Muscle layer of duodenum (tissue), 2 donors: ENCODE data around the gene JPH2.
"Not testable (repeated sequence)": the region's sequence is repeated elsewhere in the genome, so short reads cannot be mapped to it uniquely, and the experiment has no call there.

Experiments used
- H3K27ac ChIP-seq: one replicate; pipeline ENCODE4 v1.7.0; 2013; ENCODE audit warnings: mild to moderate bottlenecking, low read length
- H3K27me3 ChIP-seq: one replicate; pipeline ENCODE4 v1.7.0; 2013; ENCODE audit warnings: low read depth, mild to moderate bottlenecking, control low read depth, low read length
- H3K36me3 ChIP-seq, 2 donors: one replicate each; pipeline ENCODE4 v1.7.0; 2013; ENCODE audit warnings: low read length in 2 of 2, control low read depth in 1 of 2, mild to moderate bottlenecking in 1 of 2; ENCODE audit not compliant: insufficient read depth in 2 of 2, control insufficient read depth in 1 of 2
- H3K4me1 ChIP-seq, 2 donors: one replicate each; pipeline ENCODE4 v1.7.0; 2013; ENCODE audit warnings: low read length in 2 of 2, mild to moderate bottlenecking in 2 of 2, control low read depth in 1 of 2, moderate library complexity in 1 of 2; ENCODE audit not compliant: insufficient read depth in 2 of 2, control insufficient read depth in 1 of 2
- H3K4me3 ChIP-seq, 2 donors: one replicate each; pipeline ENCODE4 v1.7.0; 2013; ENCODE audit warnings: low read length in 2 of 2, low read depth in 1 of 2, mild to moderate bottlenecking in 1 of 2
- H3K9me3 ChIP-seq, 2 donors: one replicate each; pipeline ENCODE4 v1.7.0; 2013; ENCODE audit warnings: low read length in 2 of 2, control low read depth in 1 of 2, mild to moderate bottlenecking in 1 of 2; ENCODE audit not compliant: control insufficient read depth in 1 of 2
- donor health status: healthy.

JPH2 gene

DNA sequence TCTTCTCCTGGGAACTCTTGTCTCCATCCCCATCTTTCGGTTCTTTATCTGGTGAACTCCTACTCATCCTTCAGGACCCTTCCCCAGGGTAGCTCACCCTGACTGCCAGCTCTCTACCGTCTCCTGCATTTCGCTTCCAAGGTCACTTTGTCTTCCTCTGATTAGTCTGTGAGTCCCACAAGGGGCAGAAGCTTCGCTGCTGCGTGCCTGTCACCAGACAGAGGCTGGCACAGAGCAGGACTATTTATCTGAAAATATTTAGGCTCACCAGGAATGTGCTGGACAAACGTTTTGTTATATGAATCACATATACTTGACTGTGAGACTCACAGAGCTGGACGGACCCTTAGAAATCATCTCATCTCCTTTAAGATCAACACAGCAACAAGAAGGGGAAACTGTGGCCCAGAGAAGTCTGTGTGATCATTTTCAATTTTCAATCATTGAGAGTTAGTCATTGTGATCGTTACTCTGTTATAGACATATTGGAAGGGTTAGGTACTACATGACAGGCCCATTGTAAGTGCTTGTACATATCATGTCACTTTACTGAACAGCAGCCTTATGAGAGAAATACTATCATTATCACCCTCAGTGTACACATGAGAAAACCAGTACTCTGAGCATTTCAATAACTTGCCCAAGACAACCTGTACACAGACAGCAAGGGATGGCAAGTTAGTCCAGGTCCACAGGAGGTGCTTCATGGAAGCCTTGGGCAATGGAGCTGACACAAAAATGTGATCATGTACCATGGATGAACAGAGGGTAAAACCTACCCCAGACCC lies 51.4 kb downstream of the JPH2 start:
- peak overlapping the region; percentile 83 for H3K27ac ChIP-seq

DNA sequence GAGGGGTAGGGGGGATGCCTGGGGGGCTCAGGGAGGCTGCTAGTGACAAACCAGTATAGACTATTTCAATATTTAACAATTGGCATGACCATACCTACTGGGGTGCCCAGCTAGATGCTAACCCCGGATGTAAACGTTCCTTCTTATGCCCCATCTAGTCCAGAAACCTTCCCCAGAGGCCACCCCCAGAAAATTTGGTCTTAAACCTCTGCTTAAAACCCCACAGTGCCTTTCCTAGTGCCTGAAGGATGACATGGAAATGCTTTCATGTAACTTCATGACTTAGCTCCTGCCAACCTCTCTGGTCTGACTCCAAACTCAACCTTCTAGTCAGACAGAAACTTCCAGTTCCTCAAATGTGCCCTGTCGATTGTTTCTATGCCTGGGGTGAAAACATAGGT lies 52.0 kb downstream of the JPH2 start:
- Histone ChIP-seq H3K27me3 (no peaks in the 10 kb centered on the region), H3K4me3 (no peak overlapping the region), H3K4me1 (peaks cover 0 to 2% of the 10 kb centered on the region in 2 donors), H3K27ac (peak overlapping the region; percentile 83), H3K9me3 (no peaks in the 10 kb centered on the region), H3K36me3 (no peaks in the 10 kb centered on the region)

More for the DNA sequence above, 51.4 kb downstream of the JPH2 start:
- H3K9me3 ChIP-seq = no peaks in the 10 kb centered on the region
- no peaks in the 10 kb centered on the region for H3K4me1 ChIP-seq
- H3K36me3 ChIP-seq = no peaks in the 10 kb centered on the region
- no peak overlapping the region for H3K4me3 ChIP-seq
- no peaks in the 10 kb centered on the region for H3K27me3 ChIP-seq

DNA sequence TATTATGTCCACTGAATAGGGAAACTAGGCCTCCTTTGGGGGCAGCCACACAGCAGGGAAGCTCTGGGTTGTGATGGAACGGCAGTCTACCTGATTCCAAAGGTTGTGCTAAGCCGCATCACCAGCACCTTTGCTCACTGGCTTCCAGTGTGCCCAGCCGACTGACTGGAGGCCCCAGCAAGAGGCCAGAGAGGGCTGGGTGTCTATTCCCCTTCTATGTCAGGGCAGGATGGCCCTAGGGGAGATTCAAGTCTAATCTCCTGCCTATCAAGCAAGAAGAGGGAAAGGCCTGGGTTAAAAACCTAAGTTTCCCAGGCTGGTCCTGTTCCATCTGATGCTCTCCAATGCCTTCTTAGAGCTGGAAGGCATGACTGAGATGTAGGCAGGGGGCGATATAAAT lies 53.6 kb downstream of the JPH2 start:
- no peaks in the 10 kb centered on the region for H3K9me3 ChIP-seq
- no peaks in the 10 kb centered on the region for H3K27me3 ChIP-seq
- no peak overlapping the region for H3K4me3 ChIP-seq
- H3K27ac ChIP-seq = no peak overlapping the region
- peaks cover 0 to 5% of the 10 kb centered on the region in 2 donors for H3K4me1 ChIP-seq
- no peaks in the 10 kb centered on the region for H3K36me3 ChIP-seq

DNA sequence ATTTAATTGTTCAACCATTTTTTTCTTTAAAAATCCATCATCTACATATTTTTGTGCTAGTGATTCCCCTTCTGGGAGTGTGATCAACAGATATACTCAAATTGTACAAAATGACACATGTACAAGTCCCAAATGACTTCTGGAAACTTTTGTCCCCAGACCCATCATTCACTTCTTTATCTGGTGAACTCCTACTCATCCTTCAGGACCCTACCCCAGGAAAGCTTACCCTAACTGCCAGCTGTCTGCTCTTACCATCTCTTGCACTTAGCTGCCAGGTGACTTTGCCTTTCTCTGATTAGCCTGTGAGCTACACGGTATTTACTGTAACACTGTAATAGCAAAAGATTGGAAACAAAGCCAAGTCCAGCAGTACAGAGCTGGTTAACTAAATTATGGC lies 55.3 kb downstream of the JPH2 start:
- Histone ChIP-seq H3K9me3 (no peaks in the 10 kb centered on the region), H3K27ac (peak overlapping the region; percentile 8), H3K4me3 (no peak overlapping the region), H3K4me1 (peaks cover 0 to 5% of the 10 kb centered on the region in 2 donors), H3K27me3 (no peaks in the 10 kb centered on the region), H3K36me3 (no peaks in the 10 kb centered on the region)

DNA sequence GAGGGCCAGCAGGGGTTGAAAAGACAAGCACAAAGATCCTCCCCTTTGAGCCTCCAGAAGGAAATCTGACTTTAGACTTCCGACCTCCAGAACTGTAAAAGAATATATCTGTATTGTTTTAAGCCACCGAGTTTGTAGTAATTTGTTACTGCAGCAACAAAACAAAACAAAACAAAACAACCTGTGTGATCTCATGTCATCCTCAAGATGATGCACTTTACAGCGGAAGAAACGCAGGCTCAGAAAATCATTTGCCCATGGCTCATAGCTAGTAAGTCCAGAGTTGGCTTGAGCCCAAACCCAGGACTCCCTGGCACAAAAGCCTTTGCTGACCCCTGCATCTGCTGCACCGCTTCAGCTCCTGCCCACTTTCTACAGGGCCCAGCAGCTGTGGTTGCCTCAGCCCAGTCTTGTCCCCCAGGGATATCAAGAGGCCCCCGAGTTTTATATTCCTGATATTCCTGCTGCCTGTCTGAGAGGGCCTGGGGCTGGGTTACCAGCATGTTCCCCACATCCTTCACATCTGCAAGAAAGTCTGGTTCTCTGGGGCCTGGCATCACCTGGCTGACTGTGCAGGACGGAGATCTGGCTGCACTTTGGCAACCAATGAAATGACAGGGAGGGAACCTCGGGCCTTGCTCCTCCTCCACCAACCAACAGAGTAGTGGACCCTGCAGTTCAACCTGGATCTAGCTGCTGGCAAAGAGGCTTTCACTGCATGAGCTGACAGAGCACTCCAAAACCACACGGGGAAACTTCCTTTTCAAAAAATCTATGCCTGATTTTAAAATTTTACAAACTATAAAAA lies 56.9 kb downstream of the JPH2 start:
- Histone ChIP-seq H3K27me3 (no peaks in the 10 kb centered on the region), H3K27ac (peak overlapping the region; percentile 60), H3K4me1 (peaks cover 0 to 5% of the 10 kb centered on the region in 2 donors), H3K9me3 (no peaks in the 10 kb centered on the region), H3K4me3 (no peak overlapping the region), H3K36me3 (no peaks in the 10 kb centered on the region)

DNA sequence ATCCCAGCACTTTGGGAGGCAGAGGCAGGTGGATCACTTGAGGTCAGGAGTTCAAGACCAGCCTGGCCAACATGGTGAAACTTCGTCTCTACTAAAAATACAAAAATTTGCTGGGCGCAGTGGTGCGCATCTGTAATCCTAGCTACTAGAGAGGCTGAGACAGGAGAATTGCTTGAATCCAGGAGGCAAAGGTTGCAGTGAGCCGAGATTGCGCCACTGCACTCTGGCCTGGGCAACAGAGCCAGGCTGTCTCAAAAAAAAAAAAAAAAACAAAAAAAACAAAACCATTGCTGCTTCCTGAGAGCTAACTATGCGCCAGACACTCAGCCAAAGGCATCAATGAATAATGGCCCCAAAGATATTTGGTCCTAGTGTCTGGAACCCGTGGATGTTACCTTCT lies 57.7 kb downstream of the JPH2 start:
- not testable (repeated sequence) for H3K36me3 ChIP-seq, H3K27me3 ChIP-seq, H3K27ac ChIP-seq, H3K9me3 ChIP-seq, H3K4me3 ChIP-seq, H3K4me1 ChIP-seq

DNA sequence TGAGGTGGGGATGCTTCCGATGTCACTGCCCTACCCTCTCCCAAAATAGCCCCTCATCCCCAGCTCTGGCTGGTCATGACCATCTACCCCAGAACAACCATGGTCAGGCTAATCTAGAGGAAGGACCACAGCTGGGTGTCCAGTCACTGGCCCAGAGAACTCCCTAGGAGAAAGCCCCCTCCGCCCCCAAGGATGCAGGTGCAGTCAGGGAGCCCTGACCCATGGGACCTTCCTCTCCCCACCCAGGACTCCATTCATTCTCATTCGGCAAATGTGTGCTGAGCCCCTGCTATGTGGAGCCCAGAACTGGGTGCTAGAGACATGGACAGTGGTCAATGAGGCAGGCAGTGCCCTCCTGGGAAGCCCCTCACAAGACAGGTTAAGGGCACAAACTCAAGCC lies 60.5 kb downstream of the JPH2 start:
- no peak overlapping the region for H3K27ac ChIP-seq
- no peaks in the 10 kb centered on the region for H3K27me3 ChIP-seq
- no peaks in the 10 kb centered on the region for H3K36me3 ChIP-seq
- H3K4me3 ChIP-seq = no peak overlapping the region
- H3K9me3 ChIP-seq = no peaks in the 10 kb centered on the region
- peaks cover 0 to 25% of the 10 kb centered on the region in 2 donors for H3K4me1 ChIP-seq

DNA sequence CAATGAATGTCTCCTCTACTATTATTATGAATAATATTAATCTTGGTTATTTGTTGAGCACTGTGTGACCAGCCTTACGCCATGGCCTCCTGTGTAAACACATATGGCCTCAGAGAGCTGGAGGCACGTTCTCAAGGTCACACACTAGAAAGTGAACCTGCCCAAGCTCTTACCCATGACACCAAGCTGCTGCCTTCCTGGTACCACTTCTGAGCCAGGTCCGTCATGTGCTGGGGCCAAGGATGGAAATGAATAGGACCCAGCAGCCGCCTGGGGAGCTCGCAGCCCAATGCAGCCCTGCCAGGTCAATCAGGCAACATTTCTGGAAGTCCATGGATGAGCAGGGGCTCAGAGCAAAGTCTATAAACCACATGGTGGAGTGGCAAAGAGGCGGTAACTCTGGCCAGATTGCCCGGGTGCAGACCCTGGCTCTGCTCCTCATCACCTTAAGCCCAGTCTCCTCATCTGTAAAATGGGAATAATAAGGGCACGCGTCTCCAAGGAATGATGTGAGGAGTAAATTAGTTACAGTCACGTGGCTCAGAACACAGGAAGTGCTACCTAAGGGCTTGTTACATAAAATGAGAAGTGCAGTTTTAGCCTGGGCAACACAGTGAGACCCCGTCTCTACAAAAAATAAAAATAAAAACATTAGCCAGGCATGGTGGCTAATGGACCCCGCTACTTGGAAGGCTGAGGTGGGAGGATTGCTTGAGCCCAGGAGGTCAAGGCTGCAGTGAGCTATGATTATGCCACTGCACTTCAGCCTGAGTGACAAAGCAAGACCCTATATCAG lies 61.5 kb downstream of the JPH2 start:
- Histone ChIP-seq H3K27me3 (no peaks in the 10 kb centered on the region), H3K27ac (no peak overlapping the region)

DNA sequence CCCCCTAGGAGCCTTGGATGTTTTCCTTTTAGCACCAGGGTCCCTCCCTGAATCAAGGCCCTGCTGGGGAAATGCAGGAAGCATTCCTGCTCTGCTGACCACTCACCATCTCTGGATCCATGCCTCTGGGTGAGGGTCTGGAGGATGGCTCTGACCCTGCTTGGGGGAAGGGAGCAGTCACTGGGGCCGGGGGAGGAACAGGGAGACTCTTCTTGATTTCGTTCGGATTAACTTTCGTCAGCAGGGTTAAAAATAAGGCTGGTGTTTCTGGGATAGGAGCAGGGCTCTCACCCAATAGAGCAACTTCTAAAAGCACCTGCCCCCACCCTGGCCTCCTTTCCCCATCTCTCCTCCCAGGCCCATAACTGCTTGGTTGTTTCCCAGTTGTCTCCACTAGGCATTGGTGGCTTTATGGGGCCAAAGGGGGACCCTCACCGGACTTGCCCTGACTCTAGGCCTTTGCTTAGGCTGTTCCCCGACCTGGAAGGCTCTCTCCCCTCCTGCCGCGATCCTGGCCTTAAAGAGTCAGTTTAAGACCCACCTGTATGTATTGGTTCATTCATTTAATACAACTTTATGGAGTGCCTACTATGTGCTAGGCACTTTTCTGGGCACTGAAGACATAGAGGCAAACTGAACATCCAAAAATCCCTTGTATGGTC lies 63.0 kb downstream of the JPH2 start:
- Histone ChIP-seq H3K27me3 (no peaks in the 10 kb centered on the region), H3K36me3 (no peaks in the 10 kb centered on the region), H3K4me3 (no peak overlapping the region), H3K27ac (no peak overlapping the region), H3K9me3 (no peaks in the 10 kb centered on the region), H3K4me1 (peaks cover 0 to 31% of the 10 kb centered on the region in 2 donors)

More for the DNA sequence above, 61.5 kb downstream of the JPH2 start:
- no peaks in the 10 kb centered on the region for H3K36me3 ChIP-seq
- H3K4me3 ChIP-seq = no peak overlapping the region
- H3K9me3 ChIP-seq = no peaks in the 10 kb centered on the region
- H3K4me1 ChIP-seq = peaks cover 0 to 34% of the 10 kb centered on the region in 2 donors

DNA sequence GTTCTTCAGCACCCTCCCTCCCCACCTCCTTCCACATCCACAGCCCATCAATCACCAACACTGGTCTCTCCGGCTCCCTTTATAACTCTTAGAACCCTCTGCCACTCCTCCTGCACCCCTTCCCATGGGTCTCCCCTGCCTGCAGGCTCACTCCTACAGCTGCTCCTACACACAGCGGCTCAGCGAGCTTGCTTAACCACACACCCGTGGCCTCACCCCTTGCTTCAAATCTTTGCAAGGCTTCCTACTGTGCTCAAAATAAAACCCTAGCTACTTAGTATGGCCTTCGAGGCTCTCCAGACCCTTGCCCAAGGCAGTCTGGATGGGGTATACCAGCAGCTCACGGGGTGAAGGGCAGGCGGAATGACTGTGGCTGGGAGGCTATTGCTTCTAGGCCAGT lies 63.7 kb downstream of the JPH2 start:
- Histone ChIP-seq H3K36me3 (no peaks in the 10 kb centered on the region), H3K27ac (no peak overlapping the region), H3K4me3 (no peak overlapping the region), H3K4me1 (peaks cover 0 to 31% of the 10 kb centered on the region in 2 donors), H3K9me3 (no peaks in the 10 kb centered on the region), H3K27me3 (no peaks in the 10 kb centered on the region)
